ENCODE data around the gene ELN. TPM values are rescaled to one million over a fixed set of nuclear protein-coding genes. Genes with fewer than 3 reads are reported as not detected.
A peak's percentile ranks its signal among the peaks of the same experiment; 100 is the strongest.

ELN gene
- total RNA-seq, 4 donors from 2014 or later: 337 to 646 (median 447) TPM

DNA sequence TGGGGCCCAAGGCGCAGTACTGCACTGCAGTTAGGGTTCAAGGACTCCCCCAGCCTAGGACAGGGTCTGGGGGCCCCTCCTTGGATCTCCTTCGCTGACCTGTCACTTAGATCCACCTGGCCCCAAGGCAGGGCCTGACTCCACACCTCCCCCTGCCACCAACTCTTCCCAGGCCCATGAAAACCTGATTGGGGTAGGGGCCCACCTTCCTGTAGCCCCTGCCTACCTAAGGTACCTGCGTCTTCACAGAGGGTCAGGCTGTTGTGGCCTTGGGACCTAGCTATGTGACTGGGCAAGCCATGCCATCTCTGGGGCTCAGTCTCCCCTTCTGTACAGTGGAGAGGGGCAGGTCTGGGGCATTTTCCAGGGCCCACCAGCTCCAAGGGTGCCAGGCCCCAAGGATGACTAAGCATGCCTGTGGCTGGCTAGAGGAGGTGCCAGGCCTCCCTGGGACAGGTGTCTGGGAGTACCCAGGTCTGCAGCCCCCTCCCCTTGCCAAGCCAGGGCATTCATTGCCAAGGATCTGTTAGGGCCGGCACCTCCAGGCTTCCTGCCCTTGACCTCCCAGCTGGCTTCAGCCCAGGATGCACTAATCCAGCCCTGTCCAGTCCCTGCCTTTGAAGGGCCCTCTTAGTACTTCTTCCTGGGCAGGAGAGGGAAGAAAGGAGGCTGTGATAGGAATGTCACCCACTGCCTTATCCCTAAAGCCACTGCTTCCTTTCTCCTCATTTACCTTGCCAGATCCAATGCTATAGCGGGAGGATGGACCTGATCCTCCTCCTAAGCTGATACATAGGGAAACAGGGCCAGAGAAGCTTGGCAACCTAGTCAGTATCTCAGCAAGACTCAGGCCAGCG, 57.0 kb downstream of the ELN start:
- Histone ChIP-seq H3K36me3 (peaks cover 0 to 23% (median 1%) of the 10 kb centered on the region in 4 donors), H3K27ac (replicated peaks in 1 of 4) (peak overlapping the region; percentile 55 to 75 (median 63)), H3K4me3 (peak overlapping the region; percentile 84 to 95 (median 90)), H3K27me3 (peaks cover 0 to 3% (median 0%) of the 10 kb centered on the region in 4 donors), H3K9me3 (no peaks in the 10 kb centered on the region), H3K4me1 (peaks cover 17 to 28% (median 25%) of the 10 kb centered on the region in 4 donors)
- TF ChIP-seq POLR2AphosphoS5 (IDR thresholded peaks at IDR 0.05) (no peak), POLR2A (IDR thresholded peaks at IDR 0.05; ENCODE audit: low read depth) (no peak), EP300 (IDR thresholded peaks at IDR 0.05) (no peak)
- TF ChIP-seq, protein P1, sequence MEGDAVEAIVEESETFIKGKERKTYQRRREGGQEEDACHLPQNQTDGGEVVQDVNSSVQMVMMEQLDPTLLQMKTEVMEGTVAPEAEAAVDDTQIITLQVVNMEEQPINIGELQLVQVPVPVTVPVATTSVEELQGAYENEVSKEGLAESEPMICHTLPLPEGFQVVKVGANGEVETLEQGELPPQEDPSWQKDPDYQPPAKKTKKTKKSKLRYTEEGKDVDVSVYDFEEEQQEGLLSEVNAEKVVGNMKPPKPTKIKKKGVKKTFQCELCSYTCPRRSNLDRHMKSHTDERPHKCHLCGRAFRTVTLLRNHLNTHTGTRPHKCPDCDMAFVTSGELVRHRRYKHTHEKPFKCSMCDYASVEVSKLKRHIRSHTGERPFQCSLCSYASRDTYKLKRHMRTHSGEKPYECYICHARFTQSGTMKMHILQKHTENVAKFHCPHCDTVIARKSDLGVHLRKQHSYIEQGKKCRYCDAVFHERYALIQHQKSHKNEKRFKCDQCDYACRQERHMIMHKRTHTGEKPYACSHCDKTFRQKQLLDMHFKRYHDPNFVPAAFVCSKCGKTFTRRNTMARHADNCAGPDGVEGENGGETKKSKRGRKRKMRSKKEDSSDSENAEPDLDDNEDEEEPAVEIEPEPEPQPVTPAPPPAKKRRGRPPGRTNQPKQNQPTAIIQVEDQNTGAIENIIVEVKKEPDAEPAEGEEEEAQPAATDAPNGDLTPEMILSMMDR (IDR thresholded peaks at IDR 0.05): no peak
- 85% methylated on average over 4 of the region's 6 CpGs for WGBS
- DNase-seq (ENCODE audit: extremely low spot score): no peak
- intact Hi-C loops (cut with DNase I): no loop called here

DNA sequence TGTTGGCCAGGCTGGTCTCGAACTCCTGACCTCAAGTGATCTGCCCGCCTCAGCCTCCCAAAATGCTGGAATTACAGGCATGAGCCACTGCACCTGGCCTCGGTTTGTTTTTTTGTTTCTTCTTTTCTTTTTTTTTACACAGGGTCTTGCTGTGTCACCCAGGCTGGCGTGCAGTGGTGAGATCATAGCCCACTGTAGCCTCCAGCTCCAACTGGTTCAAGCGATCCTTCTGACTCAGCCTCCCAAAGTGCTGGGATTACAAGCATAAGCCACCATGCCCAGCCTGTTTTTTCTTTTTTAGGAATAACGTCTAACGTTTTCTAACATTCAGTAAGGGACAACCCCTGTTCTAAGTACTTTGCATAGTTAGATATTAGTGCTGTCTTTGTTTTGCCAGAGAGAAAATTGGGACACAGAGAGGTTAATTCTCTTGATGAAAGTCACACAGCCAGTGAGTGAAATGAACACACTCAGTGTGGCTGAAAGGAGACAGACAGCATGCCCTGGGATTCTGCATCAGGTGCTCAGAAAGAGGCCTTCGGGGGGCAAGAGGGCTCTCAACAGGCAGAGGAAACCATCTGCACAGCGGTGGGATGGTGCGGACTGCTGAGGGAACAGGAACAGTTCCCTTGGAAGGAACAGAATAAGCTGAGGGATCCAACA, 59.9 kb downstream of the ELN start:
- no peak for TF ChIP-seq EP300 (IDR thresholded peaks at IDR 0.05)
- TF ChIP-seq POLR2A (IDR thresholded peaks at IDR 0.05; ENCODE audit: low read depth): no peak
- TF ChIP-seq, protein P1 (IDR thresholded peaks at IDR 0.05): no peak
- no peak for TF ChIP-seq POLR2AphosphoS5 (IDR thresholded peaks at IDR 0.05)
- Histone ChIP-seq H3K36me3 (peaks cover 0 to 27% (median 5%) of the 10 kb centered on the region in 4 donors), H3K27ac (replicated peaks in 1 of 4) (no peak overlapping the region), H3K4me3 (no peak overlapping the region), H3K4me1 (peaks cover 26 to 33% (median 31%) of the 10 kb centered on the region in 4 donors), H3K27me3 (peaks cover 0 to 3% (median 0%) of the 10 kb centered on the region in 4 donors), H3K9me3 (no peaks in the 10 kb centered on the region)
- 93% methylated on average over 10 of the region's 10 CpGs for WGBS
- intact Hi-C loops (cut with DNase I): no loop called here
- no peak for DNase-seq (ENCODE audit: extremely low spot score)

DNA sequence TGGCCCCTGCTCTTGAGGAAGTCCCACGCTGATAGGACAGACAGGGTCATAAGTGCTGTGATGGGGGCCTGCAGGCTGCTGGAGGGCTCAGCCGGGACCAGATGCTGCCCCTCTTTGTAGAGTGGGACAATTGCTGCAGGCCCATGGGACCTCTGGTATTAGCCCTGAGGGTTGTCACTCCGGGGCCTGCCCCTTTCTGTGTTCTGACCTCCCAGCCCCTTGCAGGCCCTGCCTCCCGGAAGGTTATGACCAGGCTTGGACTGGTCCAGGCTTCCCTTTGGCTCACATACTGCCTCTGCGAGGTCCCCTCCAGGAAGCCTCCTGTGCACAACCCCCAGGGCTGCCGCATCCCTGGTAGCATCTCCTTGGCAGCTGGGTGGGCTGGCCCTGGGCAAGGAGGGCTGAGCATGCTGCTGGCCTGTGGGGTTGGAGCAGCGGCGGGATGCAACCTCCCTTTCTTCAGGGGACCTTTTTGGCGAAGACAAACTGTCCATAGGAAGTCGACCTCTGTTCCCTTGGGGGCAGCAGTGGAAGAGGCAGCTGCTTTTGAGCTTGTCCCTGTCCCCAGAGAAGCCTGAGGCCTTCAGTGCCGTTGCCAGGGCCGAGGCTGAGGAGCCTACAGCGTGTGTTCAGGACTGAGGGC, 64.5 kb downstream of the ELN start:
- peak overlapping the region; percentile 52 to 64 (median 54) for H3K4me3 ChIP-seq
- 57% methylated on average over 11 of the region's 13 CpGs for WGBS

DNA sequence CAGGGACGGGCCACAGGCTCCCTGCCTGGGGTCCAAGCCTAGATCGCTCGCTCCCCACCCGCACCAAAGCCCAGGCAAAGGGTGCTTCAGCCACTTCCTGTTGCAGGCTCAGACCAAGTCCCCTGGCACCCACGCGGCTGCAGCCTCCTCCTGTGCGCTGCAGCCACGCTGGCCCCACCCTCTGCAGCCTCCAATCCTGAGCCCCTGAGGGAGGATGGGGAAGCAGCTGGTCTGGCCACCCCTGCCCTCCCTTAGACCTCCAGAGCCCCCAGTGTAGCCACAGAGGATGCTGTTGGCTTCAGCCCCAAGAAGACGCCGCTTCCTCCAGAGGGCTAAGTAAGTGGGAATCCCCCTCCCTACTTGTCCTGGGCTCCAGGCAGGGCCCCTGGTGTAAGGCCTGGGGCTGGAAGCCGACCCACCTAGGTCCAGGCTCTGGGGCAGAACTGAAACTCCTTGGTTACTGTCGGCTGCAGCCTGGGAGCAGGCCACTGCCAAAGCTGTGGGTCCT, 65.0 kb downstream of the ELN start:
- H3K4me1 ChIP-seq: peaks cover 33 to 35% (median 34%) of the 10 kb centered on the region in 4 donors
- no peak for DNase-seq (ENCODE audit: extremely low spot score)
- H3K27ac ChIP-seq (replicated peaks in 1 of 4): peak overlapping the region; percentile 54 to 74 (median 71)
- TF ChIP-seq, protein P1 (IDR thresholded peaks at IDR 0.05): no peak
- TF ChIP-seq POLR2A (IDR thresholded peaks at IDR 0.05; ENCODE audit: low read depth) (no peak), POLR2AphosphoS5 (IDR thresholded peaks at IDR 0.05) (no peak), EP300 (IDR thresholded peaks at IDR 0.05) (no peak)
- peaks cover 8 to 26% (median 18%) of the 10 kb centered on the region in 4 donors for H3K36me3 ChIP-seq
- intact Hi-C loops (cut with DNase I): no loop called here
- no peaks in the 10 kb centered on the region for H3K9me3 ChIP-seq
- 63% methylated on average over 2 of the region's 12 CpGs for WGBS
- peak overlapping the region; percentile 52 to 64 (median 54) for H3K4me3 ChIP-seq
- no peaks in the 10 kb centered on the region for H3K27me3 ChIP-seq

More for the DNA sequence above, 64.5 kb downstream of the ELN start:
- Histone ChIP-seq H3K27ac (replicated peaks in 1 of 4) (peak overlapping the region; percentile 54 to 74 (median 71)), H3K9me3 (no peaks in the 10 kb centered on the region), H3K4me1 (peaks cover 33 to 35% (median 34%) of the 10 kb centered on the region in 4 donors), H3K27me3 (no peaks in the 10 kb centered on the region), H3K36me3 (peaks cover 6 to 26% (median 13%) of the 10 kb centered on the region in 4 donors)
- intact Hi-C loops (cut with DNase I): no loop called here
- no peak for DNase-seq (ENCODE audit: extremely low spot score)
- TF ChIP-seq EP300 (IDR thresholded peaks at IDR 0.05): no peak
- TF ChIP-seq, protein P1 (IDR thresholded peaks at IDR 0.05): no peak
- no peak for TF ChIP-seq POLR2AphosphoS5 (IDR thresholded peaks at IDR 0.05)
- TF ChIP-seq POLR2A (IDR thresholded peaks at IDR 0.05; ENCODE audit: low read depth): no peak

Measured in esophagus muscularis mucosa (tissue), 4 donors.